Measurements from ENCODE around the gene SDSL. TPM values are rescaled to one million over a fixed set of nuclear protein-coding genes. Genes with fewer than 3 reads are reported as not detected.

SDSL gene
- total and polyA plus RNA-seq, 2 of the 4 experiments (the other 2 are of a cell fraction) = 6.3 to 10.9 TPM

DNA sequence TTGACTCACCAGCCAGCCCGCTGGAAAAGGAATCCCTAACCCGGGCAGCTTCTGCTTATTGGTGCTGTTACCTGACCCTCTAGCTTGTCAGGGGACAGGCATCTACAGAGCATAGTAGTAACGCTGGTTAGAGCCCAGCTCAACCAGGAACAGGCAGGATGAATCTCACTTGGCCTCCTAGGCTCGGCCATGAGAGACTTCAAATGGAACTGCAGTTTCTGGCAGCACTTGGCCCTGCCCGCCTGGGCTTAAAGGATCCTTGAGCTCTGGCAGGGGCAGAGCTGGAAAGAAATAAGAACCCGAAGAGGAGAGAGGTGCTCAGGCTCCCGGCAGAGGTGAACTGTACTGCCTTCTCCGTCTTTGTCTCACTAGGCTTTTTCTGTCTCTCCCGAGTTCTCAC is 51.8 kb downstream of the SDSL start:
- Histone ChIP-seq H3K4me1 (ENCODE audit: control insufficient read depth, insufficient read depth, low read length) (no peaks in the 10 kb centered on the region), H3K27ac (ENCODE audit: insufficient read depth, low read length) (no peak overlapping the region), H3K27me3 (ENCODE audit: control insufficient read depth, insufficient read depth, low read length) (peaks cover 91% of the 10 kb centered on the region), H4K5ac (ENCODE audit: low read depth, low read length) (no peak overlapping the region), H3K18ac (ENCODE audit: low read depth, low read length) (no peak overlapping the region), H2BK5ac (ENCODE audit: low read depth, low read length, poor library complexity, severe bottlenecking) (no peak overlapping the region), H3K9me3 (ENCODE audit: control insufficient read depth, insufficient read depth, low read length) (no peaks in the 10 kb centered on the region), H3K23ac (ENCODE audit: low read depth, low read length) (no peak overlapping the region), H3K9me1 (ENCODE audit: insufficient read depth, low read length) (no peaks in the 10 kb centered on the region), H3K56ac (ENCODE audit: extremely low read depth, insufficient read depth, low read length) (no peak overlapping the region), H2AFZ (replicated peaks; ENCODE audit: low read length, poor library complexity) (no peak overlapping the region), H2BK20ac (ENCODE audit: low read depth, low read length) (no peak overlapping the region), H2AK9ac (replicated peaks; ENCODE audit: low read depth, low read length, poor library complexity) (no peak overlapping the region), H3K14ac (replicated peaks; ENCODE audit: low read depth, low read length) (no peak overlapping the region), H3K4ac (ENCODE audit: low read depth, low read length) (no peak overlapping the region), H2BK120ac (ENCODE audit: low read depth, low read length) (no peak overlapping the region), H4K8ac (ENCODE audit: low read depth in 2 of 2, low read length in 2 of 2) (no peak overlapping the region), H3K9ac (ENCODE audit: low read depth, low read length) (no peak overlapping the region), H3K4me3 (ENCODE audit: insufficient read depth, low read depth, low read length) (no peak overlapping the region), H4K91ac (ENCODE audit: insufficient read depth, low read depth, low read length) (no peak overlapping the region), H4K20me1 (ENCODE audit: insufficient read depth, low read length) (no peaks in the 10 kb centered on the region), H2BK15ac (ENCODE audit: low read depth, low read length) (no peak overlapping the region), H3K4me2 (ENCODE audit: low read depth, low read length) (no peak overlapping the region), H3K36me3 (ENCODE audit: control insufficient read depth, insufficient read depth, low read length) (no peaks in the 10 kb centered on the region), H3K79me1 (ENCODE audit: low read depth in 1 of 2, low read length in 2 of 2) (no peaks in the 10 kb centered on the region), H2AK5ac (ENCODE audit: low read depth, low read length) (no peak overlapping the region)
- in situ Hi-C loops (cut with MboI; ENCODE audit: low sequenced_read_pairs) = no loop called here
- ATAC-seq (ENCODE audit: low read depth) (no peak; the same call in 1 of the 2 replicates), DNase-seq (no peak)
- WGBS, 2 experiments (ENCODE audit: extremely low coverage in 2 of 2, insufficient read length in 1 of 2) = 0% methylated on average over 5 of the region's 9 CpGs; no CpG with 5 or more reads in 1 of the 2 experiments
- dilution Hi-C loops (cut with HindIII; ENCODE audit: low sequenced_read_pairs, unreplicated experiment) = no loop called here
- ChIA-PET CTCF (no interaction called here), POLR2A (ENCODE audit: unreplicated experiment) (no interaction called here)
- intact Hi-C loops (cut with micrococcal nuclease) = no loop called here
- TF ChIP-seq MAFK (IDR thresholded peaks at IDR 0.05; ENCODE audit: low read depth, low read length) (no peak), RAD21 (IDR thresholded peaks at IDR 0.05; ENCODE audit: low read length) (no peak), CEBPB (IDR thresholded peaks at IDR 0.05; ENCODE audit: low read depth, low read length) (no peak), MAZ (IDR thresholded peaks at IDR 0.05; ENCODE audit: borderline replicate concordance, low read depth, low read length) (no peak), FOS (IDR thresholded peaks at IDR 0.05; ENCODE audit: low read depth, low read length) (no peak), SMC3 (IDR thresholded peaks at IDR 0.05; ENCODE audit: low read depth, low read length) (no peak), RCOR1 (IDR thresholded peaks at IDR 0.05; ENCODE audit: insufficient replicate concordance, low read length) (no peak), NFE2L2 (IDR thresholded peaks at IDR 0.05; ENCODE audit: low read depth, low read length) (no peak), CHD1 (IDR thresholded peaks at IDR 0.05; ENCODE audit: low read depth, low read length) (no peak), MXI1 (IDR thresholded peaks at IDR 0.05; ENCODE audit: borderline replicate concordance, low read depth, low read length) (no peak), BHLHE40 (IDR thresholded peaks at IDR 0.05; ENCODE audit: low read depth, low read length) (no peak), POLR2A (IDR thresholded peaks at IDR 0.05; ENCODE audit: low read depth, low read length) (no peak)
- TF ChIP-seq, protein P1, sequence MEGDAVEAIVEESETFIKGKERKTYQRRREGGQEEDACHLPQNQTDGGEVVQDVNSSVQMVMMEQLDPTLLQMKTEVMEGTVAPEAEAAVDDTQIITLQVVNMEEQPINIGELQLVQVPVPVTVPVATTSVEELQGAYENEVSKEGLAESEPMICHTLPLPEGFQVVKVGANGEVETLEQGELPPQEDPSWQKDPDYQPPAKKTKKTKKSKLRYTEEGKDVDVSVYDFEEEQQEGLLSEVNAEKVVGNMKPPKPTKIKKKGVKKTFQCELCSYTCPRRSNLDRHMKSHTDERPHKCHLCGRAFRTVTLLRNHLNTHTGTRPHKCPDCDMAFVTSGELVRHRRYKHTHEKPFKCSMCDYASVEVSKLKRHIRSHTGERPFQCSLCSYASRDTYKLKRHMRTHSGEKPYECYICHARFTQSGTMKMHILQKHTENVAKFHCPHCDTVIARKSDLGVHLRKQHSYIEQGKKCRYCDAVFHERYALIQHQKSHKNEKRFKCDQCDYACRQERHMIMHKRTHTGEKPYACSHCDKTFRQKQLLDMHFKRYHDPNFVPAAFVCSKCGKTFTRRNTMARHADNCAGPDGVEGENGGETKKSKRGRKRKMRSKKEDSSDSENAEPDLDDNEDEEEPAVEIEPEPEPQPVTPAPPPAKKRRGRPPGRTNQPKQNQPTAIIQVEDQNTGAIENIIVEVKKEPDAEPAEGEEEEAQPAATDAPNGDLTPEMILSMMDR (conservative IDR thresholded peaks at IDR 0.05; ENCODE audit: low read depth, low read length) = no peak
- no TSS peak for BruUV-seq (replicated peaks)
